OCI-LY7 (cell line): ENCODE data around the gene DPEP1.

Source experiments
- EZH2phosphoT487 ChIP-seq: fragments of 200-600 bp; sonication (generic); IDR thresholded peaks from 2 replicates; pipeline ENCODE4 v1.6.1; 2018; ENCODE audit warnings: low read depth, borderline replicate concordance, mild to moderate bottlenecking, mixed run types, antibody characterized with exemption, low read length, moderate library complexity, mixed read lengths
- TF ChIP-seq, protein P1 (sequence below): fragments of 200-600 bp; sonication (generic); conservative IDR thresholded peaks from 2 replicates; pipeline ENCODE4 v1.5.1; 2014; ENCODE audit warnings: mild to moderate bottlenecking, antibody characterized with exemption, low read length, moderate library complexity, mixed read lengths

DNA sequence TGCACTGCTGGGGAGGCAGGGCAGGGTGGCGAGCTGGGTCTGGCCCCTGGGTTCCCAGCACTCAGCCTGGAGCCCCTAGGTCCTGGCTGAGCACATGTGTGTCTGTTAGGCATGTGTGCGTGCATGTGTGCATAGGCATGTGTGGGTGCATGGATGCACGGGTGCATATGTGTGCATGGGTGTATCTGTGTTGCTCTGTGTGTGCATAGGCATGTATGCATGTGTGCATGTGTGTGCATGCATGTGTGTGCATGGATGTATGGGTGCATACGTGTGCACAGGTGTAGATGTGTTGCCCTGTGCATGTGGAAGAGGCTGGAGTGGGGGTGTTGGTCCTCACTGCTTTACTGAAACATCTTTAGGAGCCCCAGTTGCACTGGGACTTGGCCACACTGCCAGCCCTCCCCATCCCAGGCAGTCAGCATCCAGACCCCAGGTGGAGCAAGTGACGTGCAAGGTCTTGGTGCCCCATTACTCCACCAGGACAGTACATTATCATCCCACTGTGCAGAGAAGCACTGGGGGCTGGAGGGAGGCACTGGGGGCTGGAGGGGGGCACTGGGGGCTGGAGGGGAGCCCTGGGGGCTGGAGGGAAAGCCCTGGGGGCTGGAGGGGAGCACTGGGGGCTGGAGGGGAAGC is 10.4 kb upstream of the DPEP1 start:
- TF ChIP-seq, protein P1, sequence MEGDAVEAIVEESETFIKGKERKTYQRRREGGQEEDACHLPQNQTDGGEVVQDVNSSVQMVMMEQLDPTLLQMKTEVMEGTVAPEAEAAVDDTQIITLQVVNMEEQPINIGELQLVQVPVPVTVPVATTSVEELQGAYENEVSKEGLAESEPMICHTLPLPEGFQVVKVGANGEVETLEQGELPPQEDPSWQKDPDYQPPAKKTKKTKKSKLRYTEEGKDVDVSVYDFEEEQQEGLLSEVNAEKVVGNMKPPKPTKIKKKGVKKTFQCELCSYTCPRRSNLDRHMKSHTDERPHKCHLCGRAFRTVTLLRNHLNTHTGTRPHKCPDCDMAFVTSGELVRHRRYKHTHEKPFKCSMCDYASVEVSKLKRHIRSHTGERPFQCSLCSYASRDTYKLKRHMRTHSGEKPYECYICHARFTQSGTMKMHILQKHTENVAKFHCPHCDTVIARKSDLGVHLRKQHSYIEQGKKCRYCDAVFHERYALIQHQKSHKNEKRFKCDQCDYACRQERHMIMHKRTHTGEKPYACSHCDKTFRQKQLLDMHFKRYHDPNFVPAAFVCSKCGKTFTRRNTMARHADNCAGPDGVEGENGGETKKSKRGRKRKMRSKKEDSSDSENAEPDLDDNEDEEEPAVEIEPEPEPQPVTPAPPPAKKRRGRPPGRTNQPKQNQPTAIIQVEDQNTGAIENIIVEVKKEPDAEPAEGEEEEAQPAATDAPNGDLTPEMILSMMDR = no peak
- no peak for TF ChIP-seq EZH2phosphoT487
